Frontal cortex (tissue), 4 donors: ENCODE data around the gene RCC2. TPM values are rescaled to one million over a fixed set of nuclear protein-coding genes. Genes with fewer than 3 reads are reported as not detected.
A peak's percentile ranks its signal among the peaks of the same experiment; 100 is the strongest.
"Not testable (repeated sequence)": the region's sequence is repeated elsewhere in the genome, so short reads cannot be mapped to it uniquely, and the experiment has no call there.

Experiments used
- DNase-seq, 2 donors: peaks; one replicate each; pipeline ENCODE4 v3.0.0; 2012; ENCODE audit warnings: low spot score in 2 of 2
- FAIRE-seq: peaks from 2 replicates; lab custom pipeline; 2012; peaks lifted over from hg19 to GRCh38; lab: Jason Lieb, UNC
- total RNA-seq: library from RNA; depleted of rRNA; stranded (reverse); fragments of >200 nt; gene quantifications from one replicate; pipeline ENCODE4 v1.2.3, GENCODE V29; 2014
- donor health status: control.
- donor health status: control.
- donor health status: control.

Gene RCC2
- 27.7 TPM for total RNA-seq

DNA sequence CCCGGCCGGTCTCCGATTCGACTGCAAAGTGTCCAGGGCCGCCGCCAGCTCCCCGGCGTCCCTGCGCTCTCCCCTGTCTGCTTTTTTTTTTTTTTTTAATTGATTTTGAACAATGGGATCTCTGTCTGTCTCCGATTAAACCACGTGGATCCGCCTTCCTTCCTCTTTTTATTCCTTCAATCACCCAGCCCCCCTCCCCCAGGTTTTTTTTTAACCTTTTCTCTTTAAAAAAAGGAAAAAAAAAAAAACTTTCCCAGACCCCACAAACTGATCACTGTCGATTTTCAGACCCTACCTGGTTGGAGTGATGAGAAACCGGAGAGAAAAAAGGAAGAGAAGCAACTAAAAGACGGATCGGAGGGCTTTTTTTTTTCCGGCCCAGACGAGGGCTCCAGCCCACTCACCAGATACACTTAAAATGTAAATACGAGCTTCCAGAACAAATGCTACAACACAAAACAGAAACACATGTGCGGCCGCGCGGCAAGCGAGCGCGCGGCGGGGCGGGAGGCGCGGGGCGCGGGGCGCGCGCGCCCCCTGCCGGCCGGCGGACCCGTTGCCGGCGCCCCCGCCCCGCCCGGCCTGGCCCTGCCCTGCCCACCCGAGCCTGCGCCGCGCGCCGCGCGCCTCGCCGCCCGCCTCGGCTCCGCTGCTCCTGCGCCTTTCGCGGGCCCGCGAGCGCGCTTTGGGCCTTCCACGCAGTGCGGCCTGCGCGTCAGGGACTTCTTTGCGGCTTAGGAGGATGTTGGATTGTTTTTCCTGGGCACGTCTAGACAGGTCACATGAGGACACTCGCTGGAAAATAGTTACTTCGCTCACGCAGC, at the start of gene RCC2:
Gene RCC2 (minus strand): TSS at position 428 of the 824 bp plus-strand sequence. CDS start 1,163 bp downstream, outside the sequence.
- DNase-seq (peak; percentile 88 to 94), FAIRE-seq (no peak)

DNA sequence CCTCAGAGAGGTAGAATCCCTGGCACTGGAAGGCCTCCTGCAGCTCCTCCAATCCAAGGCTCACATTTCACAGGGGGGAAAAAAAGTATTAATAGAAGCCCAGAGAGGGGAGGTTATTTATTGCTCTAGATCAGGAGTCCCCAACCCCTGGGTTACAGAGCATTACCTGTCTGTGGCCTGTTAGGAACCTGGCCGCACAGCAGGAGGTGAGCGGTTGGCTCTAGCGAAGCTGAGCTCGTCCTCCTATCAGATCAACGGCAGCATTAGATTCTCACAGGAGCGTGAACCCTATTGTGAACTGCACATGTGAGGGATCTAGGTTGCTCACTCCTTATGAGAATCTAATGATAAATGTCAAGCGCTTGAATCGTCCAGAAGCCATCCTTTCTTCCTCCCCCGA, 46.8 kb upstream of the RCC2 start:
- FAIRE-seq (no peak), DNase-seq (no peak)

- DNase-seq (no peak), FAIRE-seq (no peak)
These were observed 45.8 kb upstream of the RCC2 start for GRCh38 chr1:17485281-17485680.

DNA sequence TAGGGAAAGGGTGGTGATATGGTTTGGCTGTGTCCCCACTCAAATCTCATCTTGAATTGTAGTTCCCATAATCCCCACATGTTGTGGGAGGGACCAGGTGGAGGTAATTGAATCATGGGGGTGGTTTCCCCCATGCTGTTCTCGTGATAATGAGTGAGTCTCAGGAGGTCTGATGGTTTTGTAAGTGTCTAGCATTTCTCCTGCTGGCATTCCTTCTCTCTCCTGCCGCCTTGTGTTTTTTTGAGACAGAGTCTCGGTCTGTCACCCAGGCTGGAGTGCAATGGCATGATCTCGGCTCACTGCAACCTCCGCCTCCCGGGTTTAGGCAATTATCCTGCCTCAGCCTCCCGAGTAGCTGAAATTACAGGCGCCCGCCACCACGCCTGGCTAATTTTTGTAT, 42.5 kb upstream of the RCC2 start:
- not testable (repeated sequence) for FAIRE-seq, DNase-seq

GRCh38 chr1:17480846-17481245, 41.4 kb upstream of the RCC2 start:
- no peak for FAIRE-seq
- no peak for DNase-seq

- FAIRE-seq (no peak), DNase-seq (no peak)
These were observed 36.3 kb upstream of the RCC2 start for GRCh38 chr1:17475752-17476151.

GRCh38 chr1:17474836-17475555, 35.5 kb upstream of the RCC2 start:
- FAIRE-seq, DNase-seq: not testable (repeated sequence)

- no peak for DNase-seq
- FAIRE-seq, result no peak
These were observed 33.3 kb upstream of the RCC2 start for GRCh38 chr1:17472814-17473213.

GRCh38 chr1:17471393-17471792, 31.9 kb upstream of the RCC2 start:
- DNase-seq (no peak), FAIRE-seq (no peak)

DNA sequence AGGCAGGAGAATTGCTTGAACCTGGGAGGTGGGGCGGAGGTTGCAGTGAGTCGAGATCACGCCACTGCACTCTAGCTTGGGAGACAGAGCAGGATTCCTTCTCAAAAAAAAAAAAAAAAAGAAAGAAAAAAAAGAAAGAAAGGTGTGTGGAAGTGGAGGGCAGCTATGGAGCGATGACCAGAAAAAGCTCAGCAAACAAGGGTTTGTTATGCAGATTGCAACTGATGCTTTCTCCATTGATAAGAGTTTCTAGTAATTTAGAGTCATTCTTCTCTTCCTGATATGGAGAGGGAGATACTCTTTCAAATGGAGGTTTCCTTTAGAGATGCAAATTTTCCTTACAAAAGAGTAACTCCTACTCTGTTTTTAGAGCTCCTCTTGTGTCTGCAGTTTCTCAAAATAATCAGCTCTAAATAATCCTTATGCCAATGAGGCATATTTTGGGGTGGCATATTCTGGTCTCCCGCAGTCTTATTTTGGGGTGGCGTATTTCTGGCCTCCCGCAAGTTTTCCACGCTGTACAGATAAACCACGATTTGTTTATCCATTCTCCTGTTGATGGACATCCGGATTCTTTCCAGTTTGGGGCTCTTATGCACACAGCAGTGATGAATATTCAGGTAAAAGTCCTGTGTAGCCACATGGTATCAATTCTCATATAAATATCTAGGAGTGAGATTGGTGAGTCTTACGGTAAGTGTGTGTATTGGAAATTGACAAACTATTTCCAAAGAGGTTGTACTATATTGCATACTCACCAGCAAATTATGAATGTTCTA, 30.7 kb upstream of the RCC2 start:
- FAIRE-seq (no peak), DNase-seq (no peak)

- DNase-seq, FAIRE-seq: not testable (repeated sequence)
These were observed 29.1 kb upstream of the RCC2 start for GRCh38 chr1:17468357-17469265.

GRCh38 chr1:17466359-17466758, 26.9 kb upstream of the RCC2 start:
- FAIRE-seq (no peak), DNase-seq (no peak)

DNA sequence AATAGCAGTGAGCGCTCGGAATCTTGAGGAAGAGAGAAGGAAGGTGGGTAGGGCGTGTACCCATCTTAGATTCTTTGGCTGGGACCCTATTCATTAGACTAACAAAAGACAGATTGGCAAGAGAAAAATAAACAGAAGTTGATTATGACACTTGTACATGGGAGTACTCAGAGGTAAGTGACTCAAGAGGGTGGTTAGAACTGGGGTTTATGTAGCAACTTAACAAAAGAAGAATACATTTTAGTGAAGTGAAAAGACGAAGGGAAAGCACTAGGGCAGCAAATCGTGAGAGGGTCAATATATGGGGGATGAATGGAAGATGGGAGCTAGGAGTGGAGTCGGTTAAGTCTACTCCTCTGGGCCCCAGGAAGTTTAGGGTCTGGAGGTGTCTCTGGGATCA, 25.8 kb upstream of the RCC2 start:
- DNase-seq (no peak), FAIRE-seq (no peak)

DNA sequence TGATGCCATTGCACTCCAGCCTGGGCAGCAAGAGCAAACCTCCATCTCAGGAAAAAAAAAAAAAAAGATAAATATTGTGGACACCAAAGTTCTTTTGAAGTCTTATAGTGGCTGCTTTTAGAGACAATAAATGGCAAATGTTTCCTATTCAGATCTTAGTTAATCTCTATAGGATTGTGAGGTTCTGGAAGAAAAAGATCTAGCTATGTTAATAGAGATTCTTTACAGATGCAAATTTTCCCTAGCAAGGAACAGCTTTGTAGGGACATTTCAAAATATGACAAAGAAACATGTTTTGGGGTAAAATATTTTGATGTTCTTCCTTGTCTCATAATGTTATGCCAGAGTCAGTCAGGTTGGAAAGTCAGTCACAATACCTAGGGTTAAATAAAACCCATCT, 24.5 kb upstream of the RCC2 start:
- DNase-seq, result no peak
- no peak for FAIRE-seq

DNA sequence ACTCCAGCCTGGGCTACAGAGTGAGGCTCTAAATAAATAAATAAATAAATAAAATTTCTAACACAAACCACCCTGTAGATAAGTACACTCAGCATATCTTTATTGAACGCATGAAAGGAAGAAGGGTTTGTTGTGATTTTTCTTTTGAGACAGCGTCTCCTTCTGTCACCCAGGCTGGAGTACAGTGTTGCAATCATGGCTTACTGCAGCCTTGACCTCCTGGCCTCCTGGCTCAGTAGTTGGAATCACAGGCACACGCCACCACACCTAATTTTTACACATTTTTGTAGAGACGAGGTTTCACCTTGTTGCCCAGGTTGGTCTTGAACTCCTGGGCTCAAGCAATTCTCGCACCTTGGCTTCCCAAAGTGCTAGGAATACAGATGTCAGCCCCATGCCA, 23.2 kb upstream of the RCC2 start:
- DNase-seq (no peak), FAIRE-seq (no peak)

- no peak for DNase-seq
- FAIRE-seq, result no peak
These were observed 20.7 kb upstream of the RCC2 start for GRCh38 chr1:17460219-17460618.

GRCh38 chr1:17458794-17459193, 19.3 kb upstream of the RCC2 start:
- DNase-seq (no peak), FAIRE-seq (no peak)

GRCh38 chr1:17452686-17453085, 13.2 kb upstream of the RCC2 start:
- FAIRE-seq, result no peak
- no peak for DNase-seq

GRCh38 chr1:17452203-17452602, 12.7 kb upstream of the RCC2 start:
- not testable (repeated sequence) for FAIRE-seq

More at GRCh38 chr1:17452203-17452602, 12.7 kb upstream of the RCC2 start:
- not testable (repeated sequence) for DNase-seq
